Smooth muscle cell (in vitro differentiated cells): ENCODE measurements around the gene SELENOH. TPM values are rescaled to one million over a fixed set of nuclear protein-coding genes. Genes with fewer than 3 reads are reported as not detected.

Source experiments
- DNase-seq: peaks from one replicate; lab custom pipeline; 2025; ENCODE audit not compliant: unreplicated experiment; lab: John Stamatoyannopoulos, UW
- H2AFZ ChIP-seq: fragments of 200-600 bp; sonication (generic); 2 replicates; pipeline ENCODE4 v1.6.0; 2016; ENCODE audit warnings: antibody characterized with exemption, low read depth, mild to moderate bottlenecking
- H3F3A ChIP-seq: fragments of 200-600 bp; sonication (generic); 2 replicates; pipeline ENCODE4 v1.6.0; 2017; ENCODE audit warnings: antibody characterized with exemption, low read depth
- H3K27ac ChIP-seq: fragments of 200-600 bp; sonication (generic); 2 replicates; pipeline ENCODE4 v1.5.1; 2016; ENCODE audit warnings: low read depth, mild to moderate bottlenecking
- H3K27me3 ChIP-seq: fragments of 200-600 bp; sonication (generic); 2 replicates; pipeline ENCODE4 v1.6.1; 2016; ENCODE audit warnings: low read depth, mild to moderate bottlenecking
- H3K36me3 ChIP-seq: fragments of 200-600 bp; sonication (generic); 2 replicates; pipeline ENCODE4 v1.5.1; 2016; ENCODE audit warnings: low read depth
- H3K4me1 ChIP-seq: fragments of 200-600 bp; sonication (generic); 2 replicates; pipeline ENCODE4 v1.5.1; 2016; ENCODE audit warnings: low read depth
- H3K4me2 ChIP-seq: fragments of 200-600 bp; sonication (generic); 2 replicates; pipeline ENCODE4 v1.6.0; 2016; ENCODE audit warnings: mild to moderate bottlenecking
- H3K4me3 ChIP-seq: fragments of 200-600 bp; sonication (generic); 2 replicates; pipeline ENCODE4 v1.5.1; 2016; ENCODE audit warnings: mild to moderate bottlenecking
- H3K79me2 ChIP-seq: fragments of 200-600 bp; sonication (generic); 2 replicates; pipeline ENCODE4 v1.6.0; 2016; ENCODE audit warnings: low read depth, mild to moderate bottlenecking
- H3K9ac ChIP-seq: fragments of 200-600 bp; sonication (generic); 2 replicates; pipeline ENCODE4 v1.6.0; 2016; ENCODE audit warnings: low read depth
- H3K9me3 ChIP-seq: fragments of 200-600 bp; sonication (generic); replicated peaks from 2 replicates; pipeline ENCODE4 v1.5.1; 2016; ENCODE audit warnings: low read depth
- H4K20me1 ChIP-seq: fragments of 200-600 bp; sonication (generic); 2 replicates; pipeline ENCODE4 v1.6.0; 2016; ENCODE audit warnings: low read depth
- WGBS: methylation state at CpG from one replicate; pipeline ENCODE4 v1.1.7; 2016; ENCODE audit warnings: low lambda C conversion rate; 5-methylcytosine and 5-hydroxymethylcytosine counted together
- polyA plus RNA-seq: library from polyadenylated mRNA; unstranded; fragments of >200 nt; fragmentation: Nextera tagmentation; extraction: Ambion mirVana; gene quantifications from 2 replicates; pipeline ENCODE4 v1.2.1, GENCODE V29; 2016
- total RNA-seq: library from RNA; depleted of rRNA; stranded (reverse); fragments of >200 nt; gene quantifications from 2 replicates; pipeline ENCODE4 v1.2.3, GENCODE V29; 2014
- TF ChIP-seq, protein P1 (sequence below): fragments of 200-600 bp; sonication (generic); IDR thresholded peaks from 2 replicates; pipeline ENCODE4 v1.5.1; 2017; ENCODE audit warnings: borderline replicate concordance, mild to moderate bottlenecking, antibody characterized with exemption; ENCODE audit not compliant: insufficient read depth, poor library complexity, severe bottlenecking

Gene SELENOH
- total and polyA plus RNA-seq, 2 experiments from 2014 or later = 131 to 141 TPM

DNA sequence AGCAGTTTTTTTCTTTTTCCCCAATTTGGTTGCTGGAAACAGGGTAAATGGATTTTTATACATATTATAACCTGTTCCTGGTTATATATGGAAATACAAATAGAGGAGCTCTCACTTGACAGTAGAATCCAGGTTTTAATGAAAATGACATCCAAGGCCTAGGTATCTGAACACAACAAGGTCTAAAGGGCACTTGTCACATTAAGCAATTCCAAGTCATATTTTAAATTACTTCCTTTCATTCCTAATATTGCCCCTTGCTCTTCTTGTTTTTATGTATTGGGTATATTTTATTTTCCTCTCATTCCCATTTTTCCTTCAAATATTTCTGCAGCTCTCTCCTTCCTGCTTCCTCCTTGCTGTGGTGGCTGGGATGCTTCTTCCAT, 47.4 kb downstream of the SELENOH start:
- Histone ChIP-seq H2AFZ (no peak overlapping the region), H3K9me3 (no peaks in the 10 kb centered on the region), H3K36me3 (no peaks in the 10 kb centered on the region), H3K4me2 (peak overlapping the region; percentile 66), H3K9ac (no peak overlapping the region), H4K20me1 (peaks cover 100% of the 10 kb centered on the region), H3K4me3 (no peak overlapping the region), H3K4me1 (peaks cover 39% of the 10 kb centered on the region), H3K27ac (peak overlapping the region; percentile 79), H3K27me3 (no peaks in the 10 kb centered on the region), H3K79me2 (peaks cover 100% of the 10 kb centered on the region), H3F3A (peaks cover 18% of the 10 kb centered on the region)
- TF ChIP-seq, protein P1, sequence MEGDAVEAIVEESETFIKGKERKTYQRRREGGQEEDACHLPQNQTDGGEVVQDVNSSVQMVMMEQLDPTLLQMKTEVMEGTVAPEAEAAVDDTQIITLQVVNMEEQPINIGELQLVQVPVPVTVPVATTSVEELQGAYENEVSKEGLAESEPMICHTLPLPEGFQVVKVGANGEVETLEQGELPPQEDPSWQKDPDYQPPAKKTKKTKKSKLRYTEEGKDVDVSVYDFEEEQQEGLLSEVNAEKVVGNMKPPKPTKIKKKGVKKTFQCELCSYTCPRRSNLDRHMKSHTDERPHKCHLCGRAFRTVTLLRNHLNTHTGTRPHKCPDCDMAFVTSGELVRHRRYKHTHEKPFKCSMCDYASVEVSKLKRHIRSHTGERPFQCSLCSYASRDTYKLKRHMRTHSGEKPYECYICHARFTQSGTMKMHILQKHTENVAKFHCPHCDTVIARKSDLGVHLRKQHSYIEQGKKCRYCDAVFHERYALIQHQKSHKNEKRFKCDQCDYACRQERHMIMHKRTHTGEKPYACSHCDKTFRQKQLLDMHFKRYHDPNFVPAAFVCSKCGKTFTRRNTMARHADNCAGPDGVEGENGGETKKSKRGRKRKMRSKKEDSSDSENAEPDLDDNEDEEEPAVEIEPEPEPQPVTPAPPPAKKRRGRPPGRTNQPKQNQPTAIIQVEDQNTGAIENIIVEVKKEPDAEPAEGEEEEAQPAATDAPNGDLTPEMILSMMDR = no peak
- DNase-seq = no peak

DNA sequence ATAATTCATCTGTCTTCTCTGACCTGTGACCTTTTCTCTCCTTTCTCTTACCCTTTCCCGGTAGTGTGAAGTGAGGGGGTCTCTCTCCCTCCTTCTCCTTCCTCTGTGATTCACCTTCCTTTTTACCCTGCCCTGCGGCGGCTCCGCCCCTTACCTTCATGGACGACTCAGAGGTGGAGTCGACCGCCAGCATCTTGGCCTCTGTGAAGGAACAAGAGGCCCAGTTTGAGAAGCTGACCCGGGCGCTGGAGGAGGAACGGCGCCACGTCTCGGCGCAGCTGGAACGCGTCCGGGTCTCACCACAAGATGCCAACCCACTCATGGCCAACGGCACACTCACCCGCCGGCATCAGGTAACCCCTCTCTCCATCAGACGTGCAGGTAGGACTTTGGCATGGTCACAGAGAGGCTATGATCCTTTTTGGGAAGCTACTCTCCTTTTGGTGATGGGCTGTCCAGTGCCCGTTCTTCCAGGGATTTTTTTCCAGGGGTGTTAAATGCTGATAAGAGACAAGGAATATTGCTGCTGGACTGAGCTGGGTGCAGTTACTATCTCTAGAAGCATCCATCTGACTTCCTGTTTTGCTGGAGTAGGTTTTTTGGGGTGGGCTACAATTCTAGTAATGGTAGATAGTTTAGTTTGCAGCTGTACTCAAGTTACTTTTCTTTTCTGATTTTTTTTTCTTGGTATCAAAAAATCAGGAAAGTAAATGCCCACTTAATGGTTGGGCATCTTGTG, 50.2 kb downstream of the SELENOH start:
- TF ChIP-seq, protein P1 = no peak
- Histone ChIP-seq H3K4me1 (peaks cover 36% of the 10 kb centered on the region), H3K27me3 (no peaks in the 10 kb centered on the region), H3K9me3 (no peaks in the 10 kb centered on the region), H3K4me2 (peak overlapping the region; percentile 60), H3F3A (peaks cover 26% of the 10 kb centered on the region), H3K27ac (peak overlapping the region; percentile 74), H3K36me3 (peaks cover 6% of the 10 kb centered on the region), H4K20me1 (peaks cover 100% of the 10 kb centered on the region), H3K79me2 (peaks cover 95% of the 10 kb centered on the region), H3K9ac (no peak overlapping the region), H2AFZ (no peak overlapping the region), H3K4me3 (no peak overlapping the region)
- no peak for DNase-seq
- 87% methylated on average over 22 of the region's 22 CpGs for WGBS

DNA sequence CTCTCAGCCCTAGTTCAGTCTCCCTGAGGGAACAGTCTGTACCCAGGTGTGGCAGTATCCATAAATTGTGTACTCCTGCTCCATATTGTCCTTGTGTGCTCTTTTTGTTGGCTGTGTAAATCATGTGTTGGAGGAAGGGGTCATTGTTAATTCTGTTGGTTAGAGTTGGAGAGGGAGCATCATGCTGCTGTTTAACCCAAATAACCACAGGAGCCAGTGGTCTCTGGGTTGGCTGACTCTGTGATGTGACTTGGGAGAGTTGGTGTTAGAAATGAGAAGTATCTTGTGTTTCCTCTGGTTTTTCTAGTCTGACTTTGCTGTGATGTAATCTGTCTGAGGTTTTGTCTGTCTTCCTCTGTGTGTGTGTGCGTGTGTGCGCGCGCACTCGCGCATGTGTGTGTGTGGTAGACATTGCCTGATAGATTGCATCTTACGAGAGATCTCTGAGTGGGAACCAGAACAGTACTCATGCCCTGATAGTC, 50.8 kb downstream of the SELENOH start:
- no peak overlapping the region for H3K4me3 ChIP-seq
- peaks cover 95% of the 10 kb centered on the region for H3K79me2 ChIP-seq
- H4K20me1 ChIP-seq = peaks cover 98% of the 10 kb centered on the region
- H3K9me3 ChIP-seq = no peaks in the 10 kb centered on the region
- 85% methylated on average over 7 of the region's 7 CpGs for WGBS
- H3K27ac ChIP-seq = peak overlapping the region; percentile 74
- peaks cover 21% of the 10 kb centered on the region for H3F3A ChIP-seq
- no peaks in the 10 kb centered on the region for H3K27me3 ChIP-seq
- no peak overlapping the region for H3K9ac ChIP-seq
- peaks cover 30% of the 10 kb centered on the region for H3K4me1 ChIP-seq
- H2AFZ ChIP-seq = no peak overlapping the region
- DNase-seq = no peak
- peaks cover 9% of the 10 kb centered on the region for H3K36me3 ChIP-seq
- H3K4me2 ChIP-seq = peak overlapping the region; percentile 60
- TF ChIP-seq, protein P1 = no peak

DNA sequence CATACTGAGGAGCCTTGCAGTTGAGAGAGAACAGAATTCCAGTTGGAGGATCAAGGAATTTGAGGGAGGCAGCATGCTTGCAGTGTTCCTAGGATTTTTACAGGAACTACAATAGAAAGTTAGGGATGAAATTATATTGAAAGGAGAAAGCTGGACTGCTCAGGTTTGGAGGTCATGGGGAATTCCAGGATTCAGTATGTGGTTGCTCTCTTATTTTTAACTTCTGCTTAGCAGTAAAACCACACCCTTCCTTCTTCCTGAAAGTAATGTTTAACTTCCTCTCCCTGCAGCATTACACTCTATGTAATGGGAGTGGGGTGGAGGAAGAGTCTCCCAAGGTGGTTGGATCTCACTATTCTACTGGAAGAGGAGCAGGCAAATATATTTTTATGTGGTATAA, 51.6 kb downstream of the SELENOH start:
- no peak for DNase-seq
- no peaks in the 10 kb centered on the region for H3K9me3 ChIP-seq
- peaks cover 20% of the 10 kb centered on the region for H3F3A ChIP-seq
- H3K4me1 ChIP-seq = peaks cover 22% of the 10 kb centered on the region
- H3K4me3 ChIP-seq = no peak overlapping the region
- H3K4me2 ChIP-seq = peak overlapping the region; percentile 60
- H4K20me1 ChIP-seq = peaks cover 91% of the 10 kb centered on the region
- peaks cover 92% of the 10 kb centered on the region for H3K79me2 ChIP-seq
- no peak overlapping the region for H2AFZ ChIP-seq
- peaks cover 9% of the 10 kb centered on the region for H3K36me3 ChIP-seq
- no peak overlapping the region for H3K9ac ChIP-seq
- TF ChIP-seq, protein P1 = no peak
- H3K27ac ChIP-seq = peak overlapping the region; percentile 74
- H3K27me3 ChIP-seq = no peaks in the 10 kb centered on the region
